H1 (cell line): ENCODE results near the gene PHTF1.

Experiments used
- CREB1 ChIP-seq: IDR thresholded peaks from 2 replicates; pipeline ENCODE4 v1.6.1; 2012; ENCODE audit warnings: inconsistent platforms
- GTF2F1 ChIP-seq: IDR thresholded peaks from 2 replicates; pipeline ENCODE4 v1.6.1; 2012; ENCODE audit warnings: low read depth, low read length, improper control_type of control experiment, borderline replicate concordance
- HDAC2 ChIP-seq, 2 experiments: fragments of 300-600 bp in 1 of 2; sonication (generic) in 1 of 2; IDR thresholded peaks; 2 replicates each; pipeline ENCODE4 v1.6.1; 2011 to 2012; ENCODE audit warnings: low read depth in 2 of 2, low read length in 2 of 2, mild to moderate bottlenecking in 2 of 2, moderate library complexity in 2 of 2, borderline replicate concordance in 1 of 2, inconsistent platforms in 1 of 2
- JUND ChIP-seq: IDR thresholded peaks from 2 replicates; pipeline ENCODE4 v1.6.1; 2011; ENCODE audit warnings: mild to moderate bottlenecking, improper control_type of control experiment, low read length
- KDM5A ChIP-seq: fragments of 200-600 bp; IDR thresholded peaks from 2 replicates; pipeline ENCODE4 v1.7.1; 2012; ENCODE audit warnings: mild to moderate bottlenecking, low read length, inconsistent platforms, mixed read lengths
- MAFK ChIP-seq: IDR thresholded peaks from 2 replicates; pipeline ENCODE4 v1.6.1; 2012; ENCODE audit warnings: low read depth, mild to moderate bottlenecking, improper control_type of control experiment, low read length
- POLR2A ChIP-seq, 2 experiments: IDR thresholded peaks; 1 replicate in 1 of 2; 2 replicates in 1 of 2; pipeline ENCODE4 v1.6.1; 2011; ENCODE audit warnings: low read depth in 2 of 2, low read length in 2 of 2, mild to moderate bottlenecking in 2 of 2; ENCODE audit errors: control extremely low read depth in 1 of 2
- RAD21 ChIP-seq, 2 experiments: IDR thresholded peaks in 1 of 2; conservative IDR thresholded peaks in 1 of 2; 2 replicates each; pipeline ENCODE4 v1.6.1; 2011; ENCODE audit warnings: low read depth in 2 of 2, low read length in 2 of 2, improper control_type of control experiment in 1 of 2, inconsistent platforms in 1 of 2, mild to moderate bottlenecking in 1 of 2, moderate library complexity in 1 of 2
- RBBP5 ChIP-seq: IDR thresholded peaks from 2 replicates; pipeline ENCODE4 v1.7.1; 2012; ENCODE audit warnings: low read depth, mild to moderate bottlenecking, inconsistent platforms, low read length, moderate library complexity, borderline replicate concordance
- SP1 ChIP-seq: IDR thresholded peaks from 2 replicates; pipeline ENCODE4 v1.6.1; 2011; ENCODE audit warnings: low read depth, low read length
- TAF1 ChIP-seq: IDR thresholded peaks from 2 replicates; pipeline ENCODE4 v1.6.1; 2011; ENCODE audit warnings: mild to moderate bottlenecking, low read depth, low read length
- TF ChIP-seq, protein P1 (sequence below): IDR thresholded peaks from 2 replicates; pipeline ENCODE4 v1.6.1; 2011; ENCODE audit warnings: low read length, improper control_type of control experiment
- TF ChIP-seq, protein P2 (sequence below), 3 experiments: IDR thresholded peaks; 1 replicate in 2 of 3; 2 replicates in 1 of 3; pipeline versions ENCODE4 v1.5.1 to v1.6.1; 2011; ENCODE audit warnings: low read length in 3 of 3, mild to moderate bottlenecking in 3 of 3, inconsistent platforms in 2 of 3, low read depth in 1 of 3, moderate library complexity in 1 of 3; ENCODE audit not compliant: insufficient read depth in 1 of 3; ENCODE audit errors: control extremely low read depth in 1 of 3

DNA sequence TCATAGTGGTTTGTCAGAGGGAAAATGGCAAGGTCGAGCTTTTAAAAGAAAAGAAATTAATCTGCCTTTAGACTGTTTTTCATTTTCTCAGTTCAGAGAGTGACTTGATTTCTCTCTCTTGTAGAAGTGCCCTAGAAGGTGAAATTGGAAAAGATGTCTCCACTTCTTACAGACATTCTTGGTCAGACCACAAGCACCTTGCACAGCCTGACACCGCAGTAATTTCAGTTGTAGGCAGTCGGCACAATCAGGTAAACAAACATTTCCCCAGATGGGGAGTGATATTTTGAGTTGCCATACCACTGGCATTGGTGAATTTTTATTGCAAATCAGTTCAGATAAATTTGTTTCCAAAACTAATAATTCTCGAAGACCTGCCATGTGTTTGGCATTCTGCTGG is 86.8 kb downstream of the PHTF1 start:
- TF ChIP-seq, protein P1, sequence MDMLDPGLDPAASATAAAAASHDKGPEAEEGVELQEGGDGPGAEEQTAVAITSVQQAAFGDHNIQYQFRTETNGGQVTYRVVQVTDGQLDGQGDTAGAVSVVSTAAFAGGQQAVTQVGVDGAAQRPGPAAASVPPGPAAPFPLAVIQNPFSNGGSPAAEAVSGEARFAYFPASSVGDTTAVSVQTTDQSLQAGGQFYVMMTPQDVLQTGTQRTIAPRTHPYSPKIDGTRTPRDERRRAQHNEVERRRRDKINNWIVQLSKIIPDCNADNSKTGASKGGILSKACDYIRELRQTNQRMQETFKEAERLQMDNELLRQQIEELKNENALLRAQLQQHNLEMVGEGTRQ: no peak
- TF ChIP-seq POLR2A (IDR thresholded peaks at IDR 0.05; ENCODE audit: control extremely low read depth in 1 of 2, low read depth in 2 of 2, low read length in 2 of 2) (no peak), KDM5A (no peak), GTF2F1 (no peak), RAD21 (IDR thresholded peaks at IDR 0.05 in 1 of 2, conservative IDR thresholded peaks at IDR 0.05 in 1 of 2; ENCODE audit: low read depth in 2 of 2, low read length in 2 of 2) (no peak), SP1 (no peak), CREB1 (no peak), TAF1 (no peak), HDAC2 (IDR thresholded peaks at IDR 0.05; ENCODE audit: borderline replicate concordance in 1 of 2, low read depth in 2 of 2, low read length in 2 of 2) (no peak), MAFK (no peak), JUND (no peak), RBBP5 (no peak)
- TF ChIP-seq, protein P2, sequence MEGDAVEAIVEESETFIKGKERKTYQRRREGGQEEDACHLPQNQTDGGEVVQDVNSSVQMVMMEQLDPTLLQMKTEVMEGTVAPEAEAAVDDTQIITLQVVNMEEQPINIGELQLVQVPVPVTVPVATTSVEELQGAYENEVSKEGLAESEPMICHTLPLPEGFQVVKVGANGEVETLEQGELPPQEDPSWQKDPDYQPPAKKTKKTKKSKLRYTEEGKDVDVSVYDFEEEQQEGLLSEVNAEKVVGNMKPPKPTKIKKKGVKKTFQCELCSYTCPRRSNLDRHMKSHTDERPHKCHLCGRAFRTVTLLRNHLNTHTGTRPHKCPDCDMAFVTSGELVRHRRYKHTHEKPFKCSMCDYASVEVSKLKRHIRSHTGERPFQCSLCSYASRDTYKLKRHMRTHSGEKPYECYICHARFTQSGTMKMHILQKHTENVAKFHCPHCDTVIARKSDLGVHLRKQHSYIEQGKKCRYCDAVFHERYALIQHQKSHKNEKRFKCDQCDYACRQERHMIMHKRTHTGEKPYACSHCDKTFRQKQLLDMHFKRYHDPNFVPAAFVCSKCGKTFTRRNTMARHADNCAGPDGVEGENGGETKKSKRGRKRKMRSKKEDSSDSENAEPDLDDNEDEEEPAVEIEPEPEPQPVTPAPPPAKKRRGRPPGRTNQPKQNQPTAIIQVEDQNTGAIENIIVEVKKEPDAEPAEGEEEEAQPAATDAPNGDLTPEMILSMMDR (IDR thresholded peaks at IDR 0.05; ENCODE audit: control extremely low read depth in 1 of 3, insufficient read depth in 1 of 3, low read depth in 1 of 3, low read length in 3 of 3): no peak
